Body of pancreas (tissue), 4 donors: Measurements from ENCODE around the gene ANKS1A.

Experiments used
- POLR2A ChIP-seq, 3 donors: fragments of 450-650 bp; IDR thresholded peaks; one replicate each; pipeline ENCODE4 v1.6.1; 2016; ENCODE audit warnings: antibody characterized with exemption in 3 of 3, mild to moderate bottlenecking in 2 of 3
- TF ChIP-seq, protein P1 (sequence below), 7 experiments: fragments of 450-650 bp in 4 of 7; fragments of 200-600 bp in 3 of 7; sonication (generic) in 3 of 7; IDR thresholded peaks; one replicate each; pipeline ENCODE4 v1.5.1; 2016 to 2019; ENCODE audit warnings: antibody characterized with exemption in 7 of 7

DNA sequence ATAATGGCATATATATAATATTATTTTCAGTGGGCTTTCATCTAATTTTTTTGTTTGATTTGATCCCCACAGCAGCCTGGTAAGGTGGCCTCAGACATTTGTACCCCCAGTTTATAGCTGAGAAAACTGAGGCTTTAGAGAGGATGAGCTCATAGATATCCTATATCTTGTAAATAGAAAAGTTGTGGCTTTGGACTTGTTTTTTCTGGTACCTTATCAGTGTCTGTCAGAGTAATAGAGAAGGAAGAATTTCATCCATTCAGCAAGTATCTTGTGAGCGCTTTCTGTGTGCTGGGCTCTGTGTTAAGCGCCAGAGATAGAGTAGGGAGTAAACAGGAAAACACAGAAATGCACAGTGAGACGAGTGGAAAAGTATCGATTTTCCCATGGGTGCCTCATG is 29.1 kb upstream of the ANKS1A start:
- TF ChIP-seq, protein P1, sequence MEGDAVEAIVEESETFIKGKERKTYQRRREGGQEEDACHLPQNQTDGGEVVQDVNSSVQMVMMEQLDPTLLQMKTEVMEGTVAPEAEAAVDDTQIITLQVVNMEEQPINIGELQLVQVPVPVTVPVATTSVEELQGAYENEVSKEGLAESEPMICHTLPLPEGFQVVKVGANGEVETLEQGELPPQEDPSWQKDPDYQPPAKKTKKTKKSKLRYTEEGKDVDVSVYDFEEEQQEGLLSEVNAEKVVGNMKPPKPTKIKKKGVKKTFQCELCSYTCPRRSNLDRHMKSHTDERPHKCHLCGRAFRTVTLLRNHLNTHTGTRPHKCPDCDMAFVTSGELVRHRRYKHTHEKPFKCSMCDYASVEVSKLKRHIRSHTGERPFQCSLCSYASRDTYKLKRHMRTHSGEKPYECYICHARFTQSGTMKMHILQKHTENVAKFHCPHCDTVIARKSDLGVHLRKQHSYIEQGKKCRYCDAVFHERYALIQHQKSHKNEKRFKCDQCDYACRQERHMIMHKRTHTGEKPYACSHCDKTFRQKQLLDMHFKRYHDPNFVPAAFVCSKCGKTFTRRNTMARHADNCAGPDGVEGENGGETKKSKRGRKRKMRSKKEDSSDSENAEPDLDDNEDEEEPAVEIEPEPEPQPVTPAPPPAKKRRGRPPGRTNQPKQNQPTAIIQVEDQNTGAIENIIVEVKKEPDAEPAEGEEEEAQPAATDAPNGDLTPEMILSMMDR (IDR thresholded peaks at IDR 0.05), result no peak
- TF ChIP-seq POLR2A (IDR thresholded peaks at IDR 0.05), result no peak
